Fibroblast of pulmonary artery (primary cell): ENCODE measurements around the gene SH3BP5.

Source experiments
- DNase-seq: peaks from one replicate; pipeline ENCODE4 v3.0.0-alpha.2; 2010; ENCODE audit warnings: low read depth
- H3K4me3 ChIP-seq: replicated peaks from 2 replicates; pipeline ENCODE4 v1.5.1; 2011; ENCODE audit warnings: low read depth, mild to moderate bottlenecking, control low read depth, low read length, moderate library complexity
- CTCF ChIP-seq: IDR thresholded peaks from 2 replicates; pipeline ENCODE4 v1.5.1; 2011; ENCODE audit warnings: mild to moderate bottlenecking, control low read depth, low read length, inconsistent platforms; ENCODE audit errors: missing control alignments

The SH3BP5 gene

GRCh38 chr3:15286022-15286421 lies 46.4 kb downstream of the SH3BP5 start:
- no peak for TF ChIP-seq CTCF
- no peak overlapping the region for H3K4me3 ChIP-seq
- DNase-seq: no peak

GRCh38 chr3:15284121-15284889 lies 48.1 kb downstream of the SH3BP5 start:
- DNase-seq: peak; percentile 40
- no peak overlapping the region for H3K4me3 ChIP-seq
- no peak for TF ChIP-seq CTCF

- DNase-seq: no peak
- no peak for TF ChIP-seq CTCF
- H3K4me3 ChIP-seq: no peak overlapping the region
Observed at GRCh38 chr3:15283702-15284101, 48.7 kb downstream of the SH3BP5 start.

DNA sequence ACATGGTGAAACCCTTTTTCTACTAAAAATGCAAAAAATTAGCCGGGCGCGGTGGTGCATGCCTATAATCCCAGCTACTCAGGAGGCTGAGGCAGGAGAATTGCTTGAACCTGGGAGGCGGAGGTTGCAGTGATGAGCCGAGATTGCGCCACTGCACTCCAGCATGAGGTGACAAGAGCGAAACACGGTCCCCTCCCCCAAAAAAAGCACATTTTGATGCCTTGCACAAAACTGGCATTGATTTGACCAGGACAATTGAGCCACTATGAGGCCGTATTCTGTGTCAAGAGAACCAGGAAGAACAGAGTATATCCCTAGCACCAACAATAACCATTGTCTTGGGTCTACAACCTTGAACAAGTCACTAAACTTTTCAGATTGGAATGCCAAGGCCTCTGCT lies 50.6 kb downstream of the SH3BP5 start:
- no peak overlapping the region for H3K4me3 ChIP-seq
- DNase-seq: no peak
- TF ChIP-seq CTCF: no peak

DNA sequence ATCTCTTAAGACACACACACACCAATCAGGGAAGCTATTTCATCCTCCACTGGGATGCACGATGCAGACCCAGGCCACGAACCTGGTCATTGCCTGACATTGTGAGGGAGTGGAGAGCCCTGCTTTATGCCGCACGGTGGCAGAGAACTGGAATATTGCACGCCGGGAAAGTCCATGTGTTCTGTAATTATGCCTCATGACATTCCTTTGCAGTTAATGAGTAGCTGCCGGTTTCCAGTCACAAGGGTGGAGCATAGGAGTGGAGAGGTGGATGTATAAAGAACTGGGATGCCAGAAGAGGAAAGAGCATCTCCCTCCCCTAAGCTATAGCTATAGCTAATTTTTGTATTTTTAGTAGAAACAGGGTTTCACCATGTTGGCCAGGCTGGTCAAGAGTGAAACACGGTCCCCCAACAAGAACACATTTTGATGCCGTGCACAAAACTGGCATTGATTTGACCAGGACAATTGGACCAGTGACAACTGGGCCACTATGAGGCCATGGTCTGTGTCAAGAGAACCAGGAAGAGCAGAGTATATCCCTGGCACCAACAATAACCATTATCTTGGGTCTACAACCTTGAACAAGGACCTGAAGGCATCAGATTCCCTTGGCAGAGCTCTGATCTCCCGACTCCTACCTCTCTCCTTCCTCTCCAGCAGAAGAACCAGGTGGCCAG lies 51.4 kb downstream of the SH3BP5 start:
- no peak for TF ChIP-seq CTCF
- no peak overlapping the region for H3K4me3 ChIP-seq
- DNase-seq: no peak

- no peak for TF ChIP-seq CTCF
- no peak overlapping the region for H3K4me3 ChIP-seq
- DNase-seq: no peak
Observed at GRCh38 chr3:15279671-15280402, 52.5 kb downstream of the SH3BP5 start.
